Stimulated activated CD4-positive, alpha-beta T cell treated with anti-CD3 and anti-CD28 coated beads, TNF-alpha, amount 100 ng/mL, for 4 hours (primary cell): ENCODE measurements around the gene DUS4L.

Source experiments
- DNase-seq, 3 experiments: peaks; one replicate each; pipeline ENCODE4 v3.0.0-alpha.2; 2020; ENCODE audit warnings: low read depth in 3 of 3

DUS4L gene

GRCh38 chr7:107615910-107616680, 52.3 kb downstream of the DUS4L start:
- DNase-seq = no peak

- no peak for DNase-seq
Observed at GRCh38 chr7:107622429-107622828, 58.7 kb downstream of the DUS4L start.

GRCh38 chr7:107622894-107623293, 59.1 kb downstream of the DUS4L start:
- no peak for DNase-seq

GRCh38 chr7:107627002-107627401, 63.2 kb downstream of the DUS4L start:
- no peak for DNase-seq
